ENCODE results near the gene SMG9. TPM values are rescaled to one million over a fixed set of nuclear protein-coding genes. Genes with fewer than 3 reads are reported as not detected.

SMG9 gene
- total and polyA plus RNA-seq, 2 of the 4 experiments (the other 2 are of a cell fraction) = 4.8 to 24.3 TPM

Other genes with a start within 250 kb of the SMG9 start
- 141 and 161 TPM in 2 replicates for gene ETHE1, start 227.8 kb downstream of the SMG9 start, total RNA-seq (2012; rRNA removed)
- 233 and 249 TPM in 2 replicates for gene ETHE1, start 227.8 kb downstream of the SMG9 start, polyA plus RNA-seq (2012; rRNA removed)
- not detected in 2 replicates for gene ZNF575, start 221.8 kb downstream of the SMG9 start, total RNA-seq (2012; rRNA removed)
- gene ZNF575, start 221.8 kb downstream of the SMG9 start, polyA plus RNA-seq (2012; rRNA removed) = 0.77 and 0.87 TPM in 2 replicates
- gene XRCC1, start 179.4 kb downstream of the SMG9 start, total RNA-seq (2012; rRNA removed) = 12.2 and 12.5 TPM in 2 replicates
- gene XRCC1, start 179.4 kb downstream of the SMG9 start, polyA plus RNA-seq (2012; rRNA removed) = 21.3 and 25.9 TPM in 2 replicates
- gene PINLYP, start 179.2 kb downstream of the SMG9 start, total RNA-seq (2012; rRNA removed) = 0.54 and 0.83 TPM in 2 replicates
- gene PINLYP, start 179.2 kb downstream of the SMG9 start, polyA plus RNA-seq (2012; rRNA removed) = 1.0 and 1.4 TPM in 2 replicates
- gene IRGQ, start 158.8 kb downstream of the SMG9 start, total RNA-seq (2012; rRNA removed) = 9.0 and 10.8 TPM in 2 replicates
- gene IRGQ, start 158.8 kb downstream of the SMG9 start, polyA plus RNA-seq (2012; rRNA removed) = 6.8 and 9.9 TPM in 2 replicates
- gene ZNF576, start 158.4 kb downstream of the SMG9 start, total RNA-seq (2012; rRNA removed) = 8.6 and 13.8 TPM in 2 replicates
- gene ZNF576, start 158.4 kb downstream of the SMG9 start, polyA plus RNA-seq (2012; rRNA removed) = 19.5 and 24.9 TPM in 2 replicates
- gene SRRM5, start 142.9 kb downstream of the SMG9 start, total RNA-seq (2012; rRNA removed) = not detected in 2 replicates
- 0.10 TPM in 2 replicates for gene SRRM5, start 142.9 kb downstream of the SMG9 start, polyA plus RNA-seq (2012; rRNA removed)
- 9.9 and 10.3 TPM in 2 replicates for gene ZNF428, start 135.3 kb downstream of the SMG9 start, total RNA-seq (2012; rRNA removed)
- gene ZNF428, start 135.3 kb downstream of the SMG9 start, polyA plus RNA-seq (2012; rRNA removed) = 32.3 and 45.4 TPM in 2 replicates
- gene CADM4, start 115.1 kb downstream of the SMG9 start, total RNA-seq (2012; rRNA removed) = 1.7 and 2.0 TPM in 2 replicates
- gene CADM4, start 115.1 kb downstream of the SMG9 start, polyA plus RNA-seq (2012; rRNA removed) = 4.0 and 4.9 TPM in 2 replicates
- gene PLAUR, start 84.8 kb downstream of the SMG9 start, total RNA-seq (2012; rRNA removed) = 112 and 115 TPM in 2 replicates
- 263 and 328 TPM in 2 replicates for gene PLAUR, start 84.8 kb downstream of the SMG9 start, polyA plus RNA-seq (2012; rRNA removed)
- gene IRGC, start 38.9 kb downstream of the SMG9 start, total RNA-seq (2012; rRNA removed) = not detected in 2 replicates
- not detected in 2 replicates for gene IRGC, start 38.9 kb downstream of the SMG9 start, polyA plus RNA-seq (2012; rRNA removed)
- gene KCNN4, start 26.0 kb upstream of the SMG9 start, total RNA-seq (2012; rRNA removed) = 0.54 and 0.83 TPM in 2 replicates
- 0.99 and 1.2 TPM in 2 replicates for gene KCNN4, start 26.0 kb upstream of the SMG9 start, polyA plus RNA-seq (2012; rRNA removed)
- gene LYPD5, start 47.5 kb upstream of the SMG9 start, total RNA-seq (2012; rRNA removed) = under 0.01 and 0.36 TPM in 2 replicates
- 0.27 and 0.31 TPM in 2 replicates for gene LYPD5, start 47.5 kb upstream of the SMG9 start, polyA plus RNA-seq (2012; rRNA removed)
- gene ZNF283, start 72.4 kb upstream of the SMG9 start, total RNA-seq (2012; rRNA removed) = 5.0 and 10.3 TPM in 2 replicates
- 1.2 and 2.1 TPM in 2 replicates for gene ZNF283, start 72.4 kb upstream of the SMG9 start, polyA plus RNA-seq (2012; rRNA removed)
- gene ZNF404, start 129.0 kb upstream of the SMG9 start, total RNA-seq (2012; rRNA removed) = 1.1 and 2.2 TPM in 2 replicates
- 2.9 and 3.2 TPM in 2 replicates for gene ZNF404, start 129.0 kb upstream of the SMG9 start, polyA plus RNA-seq (2012; rRNA removed)
- 15.0 and 18.1 TPM in 2 replicates for gene ZNF45, start 180.3 kb upstream of the SMG9 start, total RNA-seq (2012; rRNA removed)
- gene ZNF45, start 180.3 kb upstream of the SMG9 start, polyA plus RNA-seq (2012; rRNA removed) = 7.6 and 7.8 TPM in 2 replicates
- gene ZNF221, start 196.3 kb upstream of the SMG9 start, total RNA-seq (2012; rRNA removed) = 10.3 and 10.6 TPM in 2 replicates
- gene ZNF221, start 196.3 kb upstream of the SMG9 start, polyA plus RNA-seq (2012; rRNA removed) = 0.93 and 1.0 TPM in 2 replicates
- 9.0 and 10.8 TPM in 2 replicates for gene ZNF155, start 229.2 kb upstream of the SMG9 start, total RNA-seq (2012; rRNA removed)
- 2.5 and 3.5 TPM in 2 replicates for gene ZNF155, start 229.2 kb upstream of the SMG9 start, polyA plus RNA-seq (2012; rRNA removed)
- gene ZNF230, start 248.0 kb upstream of the SMG9 start, total RNA-seq (2012; rRNA removed) = 3.4 and 5.0 TPM in 2 replicates
- gene ZNF230, start 248.0 kb upstream of the SMG9 start, polyA plus RNA-seq (2012; rRNA removed) = 1.4 and 1.5 TPM in 2 replicates